NCI-H2227 (cell line): Measurements from ENCODE around the gene MYLK3.
A peak's percentile ranks its signal among the peaks of the same experiment; 100 is the strongest.
"Not testable (repeated sequence)": the region's sequence is repeated elsewhere in the genome, so short reads cannot be mapped to it uniquely, and the experiment has no call there.

Experiments
- DNase-seq: peaks from one replicate; lab custom pipeline; 2025; ENCODE audit not compliant: unreplicated experiment; lab: John Stamatoyannopoulos, UW

Gene MYLK3

DNA sequence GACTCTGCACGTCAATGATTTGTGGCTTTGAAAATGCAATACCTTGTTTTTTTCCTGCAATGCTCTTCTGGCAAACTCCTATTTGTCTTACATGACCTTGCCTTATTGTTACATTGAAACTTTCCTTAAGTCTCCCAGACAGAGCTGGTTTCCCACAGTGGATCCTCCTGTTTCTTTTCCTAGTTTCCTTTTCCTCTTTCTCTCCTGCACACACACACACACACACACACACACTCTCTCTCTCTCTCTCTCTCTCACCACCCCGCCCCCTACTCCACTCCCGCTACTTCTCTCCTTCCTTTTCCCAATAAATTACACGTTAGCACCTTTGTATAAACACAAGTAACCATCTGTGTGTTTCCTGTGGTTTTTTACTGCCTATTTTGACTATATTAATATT is 56.4 kb downstream of the MYLK3 start:
- no peak for DNase-seq

GRCh38 chr16:46690281-46691178 is 57.6 kb downstream of the MYLK3 start:
- no peak for DNase-seq

- DNase-seq = peak; percentile 94
Measured at GRCh38 chr16:46689365-46690280, 58.5 kb downstream of the MYLK3 start, which contains the start of gene ORC6. Gene ORC6, plus strand, starts transcription at chr16:46689659. Its CDS starts 47 bp downstream, at chr16:46689706.

- DNase-seq = peak; percentile 96
Measured at GRCh38 chr16:46688654-46689364, 59.3 kb downstream of the MYLK3 start, which contains the start of gene VPS35. Gene VPS35, minus strand, starts transcription at chr16:46689178. Its CDS starts 45 bp downstream, at chr16:46689133.

- no peak for DNase-seq
Measured at GRCh38 chr16:46688101-46688653, 60.0 kb downstream of the MYLK3 start.

DNA sequence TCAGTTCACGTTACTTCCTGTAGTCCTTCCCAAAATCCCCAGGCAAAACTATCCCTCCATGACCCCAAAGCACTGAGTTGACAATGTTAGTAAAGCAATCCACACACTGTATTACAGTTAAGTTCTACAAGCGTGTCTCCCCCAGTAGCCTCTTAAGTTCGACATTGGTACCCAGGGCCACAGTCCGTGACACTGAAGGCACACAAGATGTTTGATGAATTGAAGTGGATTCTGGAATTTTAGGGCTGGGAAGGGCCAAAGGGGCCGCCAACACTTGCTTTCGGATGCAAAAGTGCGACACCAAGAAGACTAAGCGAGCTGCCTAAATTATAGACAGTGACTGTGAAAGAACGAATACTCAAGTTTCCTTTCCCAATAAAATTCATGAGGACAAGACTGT is 60.7 kb downstream of the MYLK3 start:
- DNase-seq = no peak

GRCh38 chr16:46686815-46687473 is 61.2 kb downstream of the MYLK3 start:
- DNase-seq = no peak

GRCh38 chr16:46681867-46682266 is 66.3 kb downstream of the MYLK3 start:
- DNase-seq = not testable (repeated sequence)

DNA sequence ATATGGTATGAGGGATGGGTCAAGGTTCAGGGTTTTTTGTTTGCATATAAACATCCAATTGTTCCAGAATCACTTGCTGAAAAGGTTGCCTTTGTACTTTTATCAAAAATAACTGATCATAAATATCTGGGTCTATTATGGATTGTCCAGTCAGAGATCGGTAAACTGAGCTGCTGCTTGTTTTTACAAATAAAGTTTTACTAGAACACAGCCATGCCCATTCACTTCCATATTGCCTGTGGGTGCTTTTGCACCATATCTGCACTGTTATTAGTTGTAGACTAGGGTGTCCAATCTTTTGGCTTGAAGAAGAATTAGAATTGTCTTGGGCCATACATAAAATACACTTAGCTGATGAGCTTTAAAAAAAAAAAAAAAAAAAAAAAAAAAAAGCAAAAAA is 70.2 kb downstream of the MYLK3 start:
- DNase-seq = not testable (repeated sequence)

DNA sequence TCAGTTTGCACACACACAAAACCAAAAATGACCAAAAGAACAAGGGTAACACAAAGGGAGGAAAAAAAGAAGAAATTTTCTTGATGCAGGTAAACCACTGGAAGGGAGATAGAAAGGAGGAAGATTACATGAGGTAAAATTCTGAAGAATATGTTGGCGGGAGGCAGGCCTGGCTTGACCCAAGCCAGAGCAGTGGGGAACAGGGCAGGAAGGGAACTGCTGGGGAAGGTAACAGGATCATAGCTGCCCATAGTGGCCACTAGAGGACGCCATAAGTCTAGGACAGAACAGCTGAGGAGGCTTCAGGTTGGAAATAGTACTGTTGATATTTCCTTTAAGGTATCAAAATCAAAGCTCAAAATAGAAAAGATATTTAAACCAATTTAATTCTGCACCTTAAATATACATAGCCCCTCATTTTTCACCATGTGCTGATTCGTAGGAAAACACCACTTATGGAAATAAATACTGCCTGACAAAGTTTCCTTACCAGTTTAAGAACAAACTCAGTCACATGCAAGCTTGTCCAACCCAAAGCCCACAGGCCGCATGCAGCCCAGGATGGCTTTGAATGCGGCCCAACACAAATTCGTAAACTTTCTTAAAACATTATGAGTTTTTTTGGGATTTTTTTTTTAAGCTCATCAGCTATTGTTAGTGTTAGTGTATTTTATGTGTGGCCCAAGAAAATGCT is 74.7 kb downstream of the MYLK3 start:
- DNase-seq = peak; percentile 59

DNA sequence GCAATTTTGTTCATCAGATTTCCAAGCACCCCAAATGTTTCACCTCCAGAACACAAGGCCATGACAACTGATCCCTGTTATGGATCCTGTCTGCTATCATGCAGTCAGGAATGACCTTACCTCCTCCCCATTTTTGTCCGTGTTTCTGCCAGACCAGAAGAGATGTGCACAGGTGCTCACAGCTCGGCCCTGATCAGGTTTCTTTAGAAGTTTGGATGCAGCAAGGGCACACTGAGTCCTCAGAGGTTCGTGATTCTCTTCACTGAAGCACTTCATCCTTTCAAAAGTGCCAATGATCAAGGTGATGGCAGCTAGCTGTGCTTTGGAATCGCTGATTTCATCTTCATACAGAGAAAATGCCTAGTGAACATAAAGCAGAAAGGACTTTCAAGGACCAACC is 86.0 kb downstream of the MYLK3 start:
- DNase-seq = no peak

DNA sequence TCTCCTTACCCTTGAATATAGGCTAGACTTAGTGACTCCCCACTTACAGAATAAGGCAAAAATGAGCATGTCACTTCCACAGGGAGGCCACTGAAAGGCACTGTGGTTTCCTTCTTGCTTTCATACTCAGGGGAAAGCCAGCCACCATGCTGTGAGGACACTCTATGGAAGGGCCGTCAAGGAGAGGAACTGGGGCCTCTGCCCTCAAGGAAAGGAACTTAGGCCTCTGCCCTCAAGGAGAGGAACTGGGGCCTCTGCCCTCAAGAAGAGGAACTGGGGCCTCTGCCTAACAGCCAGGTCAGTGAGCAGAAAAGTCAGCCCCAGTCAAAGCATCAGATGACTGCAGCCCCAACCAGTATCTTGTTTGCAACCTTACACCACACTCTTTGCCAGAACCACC is 89.2 kb downstream of the MYLK3 start:
- DNase-seq = no peak
